Activated naive CD4-positive, alpha-beta T cell treated with anti-CD3 and anti-CD28 coated beads, Interleukin-2, amount 50 U/mL, for 72 hours (primary cell): ENCODE data around the gene CGB5. TPM values are rescaled to one million over a fixed set of nuclear protein-coding genes. Genes with fewer than 3 reads are reported as not detected.

Experiments
- total RNA-seq, 2 donors: library from RNA; stranded (reverse); gene quantifications; one replicate each; pipeline ENCODE4 v1.2.3, GENCODE V29; 2022

CGB5 gene
- total RNA-seq, 2 donors from 2014 or later = not detected

Other genes starting within 250 kb of the CGB5 start
- 10 to 100 TPM; 33.9 to 72.1 TPM for gene BCAT2, start 232.8 kb upstream of the CGB5 start, total RNA-seq
- gene HSD17B14, start 207.4 kb upstream of the CGB5 start, total RNA-seq = 1 to 10 TPM; 1.3 to 1.7 TPM
- 10 to 100 TPM in 1 of 2 donors, 1 to 10 TPM in 1; 9.1 to 20.3 TPM for gene PLEKHA4, start 175.2 kb upstream of the CGB5 start, total RNA-seq
- gene PPP1R15A, start 171.4 kb upstream of the CGB5 start, total RNA-seq = 100 to 1,000 TPM in 1 of 2 donors, 10 to 100 TPM in 1; 93.1 to 133 TPM
- 1 to 10 TPM in 1 of 2 donors, under 1 TPM in 1; 0.52 to 1.1 TPM for gene TULP2, start 145.1 kb upstream of the CGB5 start, total RNA-seq
- gene NUCB1, start 143.5 kb upstream of the CGB5 start, total RNA-seq = 100 to 1,000 TPM; 191 to 254 TPM
- 1 to 10 TPM; 2.2 to 7.4 TPM for gene DHDH, start 110.1 kb upstream of the CGB5 start, total RNA-seq
- gene BAX, start 89.0 kb upstream of the CGB5 start, total RNA-seq = 100 to 1,000 TPM; 191 to 711 TPM
- 1,000 to 10,000 TPM; 1,148 to 2,898 TPM for gene FTL, start 78.5 kb upstream of the CGB5 start, total RNA-seq
- gene GYS1, start 50.5 kb upstream of the CGB5 start, total RNA-seq = 100 to 1,000 TPM in 1 of 2 donors, 10 to 100 TPM in 1; 44.8 to 104 TPM
- 100 to 1,000 TPM; 135 to 160 TPM for gene RUVBL2, start 50.0 kb upstream of the CGB5 start, total RNA-seq
- not detected for gene LHB, start 26.8 kb upstream of the CGB5 start, total RNA-seq
- gene CGB3, start 19.5 kb upstream of the CGB5 start, total RNA-seq = not detected
- not detected for gene CGB2, start 12.0 kb upstream of the CGB5 start, total RNA-seq
- not detected for gene CGB1, start 7.0 kb upstream of the CGB5 start, total RNA-seq
- not detected for gene CGB8, start 5.3 kb downstream of the CGB5 start, total RNA-seq
- gene CGB7, start 13.9 kb downstream of the CGB5 start, total RNA-seq = not detected
- gene NTF4, start 21.0 kb downstream of the CGB5 start, total RNA-seq = not detected
- not detected for gene KCNA7, start 28.9 kb downstream of the CGB5 start, total RNA-seq
- 100 to 1,000 TPM; 127 to 233 TPM for gene SNRNP70, start 41.6 kb downstream of the CGB5 start, total RNA-seq
- gene LIN7B, start 70.5 kb downstream of the CGB5 start, total RNA-seq = 10 to 100 TPM in 1 of 2 donors, 1 to 10 TPM in 1; 1.9 to 12.4 TPM
- 1 to 10 TPM; 1.1 TPM for gene C19orf73, start 75.3 kb downstream of the CGB5 start, total RNA-seq
- 10 to 100 TPM; 10.3 to 11.3 TPM for gene PPFIA3, start 75.7 kb downstream of the CGB5 start, total RNA-seq
- gene HRC, start 111.5 kb downstream of the CGB5 start, total RNA-seq = not detected
- under 1 TPM; 0.23 to 0.58 TPM for gene TRPM4, start 113.9 kb downstream of the CGB5 start, total RNA-seq